ENCODE results near the gene ANKRD45. TPM values are rescaled to one million over a fixed set of nuclear protein-coding genes. Genes with fewer than 3 reads are reported as not detected.
"Not testable (repeated sequence)": the region's sequence is repeated elsewhere in the genome, so short reads cannot be mapped to it uniquely, and the experiment has no call there.

ANKRD45 gene
- total RNA-seq: not detected in 2 replicates

DNA sequence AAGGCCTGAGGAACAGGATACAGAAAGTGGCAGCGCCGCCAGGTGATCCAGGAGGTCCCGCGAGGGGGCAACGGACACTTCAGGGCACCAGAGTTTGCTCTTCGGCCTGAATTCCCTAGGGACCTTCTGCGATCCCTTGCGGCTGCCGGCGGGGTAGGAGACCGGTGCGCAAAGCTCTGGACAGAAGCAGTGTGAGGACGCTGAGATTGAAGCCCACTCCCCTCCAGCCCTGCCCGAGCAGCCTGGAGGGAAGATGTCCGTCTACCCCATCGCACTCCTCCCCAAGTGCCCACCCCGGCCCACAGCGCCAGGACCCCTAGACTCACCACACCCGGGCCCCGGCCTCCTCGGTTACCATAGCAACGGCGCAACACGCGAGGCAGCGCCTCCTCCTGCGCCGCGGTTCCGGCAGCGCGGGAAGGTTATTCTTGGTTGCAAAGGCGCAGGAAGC is at the start of gene ANKRD45:
Gene ANKRD45 (minus strand): TSS at position 361 of the 451 bp plus-strand sequence. CDS start 10,433 bp downstream, outside the sequence.
- H3K27me3 Mint-ChIP-seq (ENCODE audit: low read depth): peaks cover 24% of the 10 kb centered on the region
- intact Hi-C loops (cut with micrococcal nuclease): no loop called here
- DNase-seq (ENCODE audit: low spot score): no peak
- H3K4me1 Mint-ChIP-seq (ENCODE audit: low read depth): peaks cover 3% of the 10 kb centered on the region
- H3K27ac Mint-ChIP-seq: no peak within 1 kb of the TSS
- H3K9me3 Mint-ChIP-seq: no peaks in the 10 kb centered on the region
- H3K4me3 Mint-ChIP-seq (ENCODE audit: low read depth): no peak within 1 kb of the TSS
- no peaks in the 10 kb centered on the region for H3K36me3 Mint-ChIP-seq (ENCODE audit: low read depth)

- DNase-seq (ENCODE audit: low spot score): no peak
- intact Hi-C loops (cut with micrococcal nuclease): no loop called here
- H3K9me3 Mint-ChIP-seq: peaks cover 9% of the 10 kb centered on the region
- peaks cover 29% of the 10 kb centered on the region for H3K4me1 Mint-ChIP-seq (ENCODE audit: low read depth)
- H3K36me3 Mint-ChIP-seq (ENCODE audit: low read depth): peaks cover 31% of the 10 kb centered on the region
- no peaks in the 10 kb centered on the region for H3K27me3 Mint-ChIP-seq (ENCODE audit: low read depth)
- no peak overlapping the region for H3K27ac Mint-ChIP-seq
- H3K4me3 Mint-ChIP-seq (ENCODE audit: low read depth): no peak overlapping the region
Measured at GRCh38 chr1:173717238-173717637, 47.6 kb upstream of the ANKRD45 start.

DNA sequence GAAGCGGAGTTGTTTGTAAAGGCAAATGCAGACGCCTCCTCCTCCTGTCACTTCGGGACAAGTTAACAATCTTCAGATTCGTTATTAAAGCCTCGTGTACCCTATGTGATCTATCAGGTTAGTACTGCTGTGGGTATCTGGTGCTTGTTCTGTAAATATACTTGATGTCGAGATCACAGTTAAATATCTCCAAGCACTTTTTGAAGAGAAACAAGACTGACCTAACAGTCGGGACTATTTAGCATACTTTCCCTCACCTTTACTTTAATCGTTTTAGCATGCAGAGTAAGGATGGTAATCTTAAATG is 45.8 kb upstream of the ANKRD45 start:
- H3K27ac Mint-ChIP-seq: peak overlapping the region; percentile 94
- H3K9me3 Mint-ChIP-seq: peaks cover 9% of the 10 kb centered on the region
- peaks cover 16% of the 10 kb centered on the region for H3K36me3 Mint-ChIP-seq (ENCODE audit: low read depth)
- DNase-seq (ENCODE audit: low spot score): no peak
- H3K4me3 Mint-ChIP-seq (ENCODE audit: low read depth): peak overlapping the region; percentile 97
- intact Hi-C loops (cut with micrococcal nuclease): loop anchor here (1.0 kb wide), 2 partner anchors 238 to 284 kb away; partner anchors contain the start of gene PRDX6
- H3K27me3 Mint-ChIP-seq (ENCODE audit: low read depth): peaks cover 10% of the 10 kb centered on the region
- H3K4me1 Mint-ChIP-seq (ENCODE audit: low read depth): peaks cover 22% of the 10 kb centered on the region

DNA sequence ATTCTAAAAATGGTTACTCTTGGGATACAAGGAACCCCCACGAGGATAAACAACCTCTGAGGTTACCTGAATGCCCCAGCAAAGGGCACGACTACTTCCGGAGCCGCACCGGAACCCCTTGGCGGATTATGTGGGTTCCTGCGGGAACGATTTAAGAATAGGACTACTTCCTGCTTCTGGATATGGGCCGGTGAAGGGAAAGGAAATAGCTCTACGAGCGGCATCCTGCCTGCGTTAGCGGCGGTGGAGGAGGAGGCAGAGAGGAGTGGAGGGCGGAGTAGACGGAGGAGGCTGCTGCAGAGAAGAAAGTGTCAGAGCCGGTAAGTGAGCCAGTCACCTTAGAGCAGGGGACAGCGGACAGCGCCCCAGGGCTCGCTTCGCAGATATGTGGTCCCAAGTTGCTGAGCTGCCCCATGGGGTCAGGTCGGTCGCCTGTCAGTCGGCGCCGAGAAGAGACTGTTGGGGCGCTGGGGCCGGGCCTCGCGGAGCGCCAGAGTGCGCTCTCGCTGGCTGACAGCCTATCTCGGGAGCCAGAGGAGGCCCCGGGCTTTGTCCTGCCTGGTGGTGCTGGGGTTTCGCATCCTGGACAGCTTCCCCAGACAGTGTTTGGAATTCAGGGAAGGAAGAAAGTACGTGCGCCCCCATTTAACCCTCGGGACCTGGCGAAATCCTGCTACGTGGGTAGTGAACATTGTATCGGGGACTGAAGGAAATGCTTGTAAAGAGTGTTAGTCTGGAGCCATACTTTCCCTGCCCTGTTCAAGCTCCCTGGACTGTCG is 45.3 kb upstream of the ANKRD45 start, which contains the start of gene KLHL20:
Gene KLHL20 (plus strand): TSS at position 223 of the 779 bp plus-strand sequence. CDS start 1,063 bp downstream, outside the sequence.
- Mint-ChIP-seq H3K27ac (peak within 1 kb of the TSS; percentile 94), H3K36me3 (ENCODE audit: low read depth) (peaks cover 12% of the 10 kb centered on the region), H3K4me3 (ENCODE audit: low read depth) (peak within 1 kb of the TSS; percentile 97), H3K4me1 (ENCODE audit: low read depth) (peaks cover 18% of the 10 kb centered on the region), H3K27me3 (ENCODE audit: low read depth) (peaks cover 14% of the 10 kb centered on the region), H3K9me3 (peaks cover 9% of the 10 kb centered on the region)
- DNase-seq (ENCODE audit: low spot score): peak; percentile 83
- intact Hi-C loops (cut with micrococcal nuclease): loop anchor here (1.0 to 5.0 kb wide), 4 partner anchors 109 to 442 kb away; partner anchors contain the start of genes CENPL, DARS2, PRDX6 and RABGAP1L

DNA sequence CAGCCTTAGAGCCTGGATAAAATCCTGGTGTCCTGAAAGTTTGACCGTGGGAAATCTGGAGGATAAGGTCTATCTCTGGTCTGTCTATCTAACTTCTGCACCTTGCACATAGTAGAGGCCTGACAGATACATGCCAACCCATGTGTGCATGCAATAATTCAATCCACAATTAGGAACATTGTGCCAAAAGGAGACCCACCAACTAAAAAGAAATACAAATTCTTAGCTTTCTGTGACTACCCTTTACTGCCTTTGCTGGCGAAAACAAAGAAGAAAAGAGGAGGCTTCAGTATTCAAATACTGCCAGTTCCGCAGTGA is 44.7 kb upstream of the ANKRD45 start:
- Mint-ChIP-seq H3K4me1 (ENCODE audit: low read depth) (peaks cover 18% of the 10 kb centered on the region), H3K9me3 (peaks cover 9% of the 10 kb centered on the region), H3K27me3 (ENCODE audit: low read depth) (peaks cover 16% of the 10 kb centered on the region), H3K36me3 (ENCODE audit: low read depth) (peaks cover 12% of the 10 kb centered on the region), H3K4me3 (ENCODE audit: low read depth) (peak overlapping the region; percentile 97), H3K27ac (peak overlapping the region; percentile 94)
- intact Hi-C loops (cut with micrococcal nuclease): loop anchor here (1.0 to 5.0 kb wide), 2 partner anchors 110 to 443 kb away; partner anchors contain the start of genes CENPL, DARS2 and RABGAP1L
- no peak for DNase-seq (ENCODE audit: low spot score)

GRCh38 chr1:173708787-173709186 is 39.1 kb upstream of the ANKRD45 start:
- Mint-ChIP-seq H3K27me3 (ENCODE audit: low read depth) (peaks cover 29% of the 10 kb centered on the region), H3K4me1 (ENCODE audit: low read depth) (peaks cover 1% of the 10 kb centered on the region), H3K9me3 (peaks cover 7% of the 10 kb centered on the region), H3K4me3 (ENCODE audit: low read depth) (no peak overlapping the region), H3K36me3 (ENCODE audit: low read depth) (no peaks in the 10 kb centered on the region), H3K27ac (no peak overlapping the region)
- intact Hi-C loops (cut with micrococcal nuclease): no loop called here
- DNase-seq (ENCODE audit: low spot score): no peak

DNA sequence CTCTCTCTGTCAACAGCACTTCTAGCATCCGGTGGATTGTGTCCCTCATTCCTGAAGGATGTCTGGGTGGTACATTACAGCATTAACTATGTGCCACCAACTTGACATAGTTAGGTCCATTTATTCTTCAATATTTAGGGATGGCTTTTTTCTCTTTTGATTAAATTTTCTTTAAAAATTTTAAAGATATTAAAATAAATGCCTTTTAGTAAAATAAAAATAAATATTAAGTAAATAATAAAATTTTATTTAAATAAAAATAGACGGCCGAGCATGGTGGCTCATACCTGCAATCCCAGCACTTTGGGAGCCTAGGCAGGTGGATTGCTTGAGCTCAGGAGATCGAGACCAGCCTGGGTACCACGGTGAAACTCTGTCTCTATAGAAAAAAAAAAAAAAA is 35.5 kb upstream of the ANKRD45 start:
- H3K4me1 Mint-ChIP-seq (ENCODE audit: low read depth): no peaks in the 10 kb centered on the region
- intact Hi-C loops (cut with micrococcal nuclease): no loop called here
- no peaks in the 10 kb centered on the region for H3K36me3 Mint-ChIP-seq (ENCODE audit: low read depth)
- H3K27ac Mint-ChIP-seq: no peak overlapping the region
- peaks cover 19% of the 10 kb centered on the region for H3K27me3 Mint-ChIP-seq (ENCODE audit: low read depth)
- DNase-seq (ENCODE audit: low spot score): no peak
- H3K4me3 Mint-ChIP-seq (ENCODE audit: low read depth): no peak overlapping the region
- no peaks in the 10 kb centered on the region for H3K9me3 Mint-ChIP-seq

DNA sequence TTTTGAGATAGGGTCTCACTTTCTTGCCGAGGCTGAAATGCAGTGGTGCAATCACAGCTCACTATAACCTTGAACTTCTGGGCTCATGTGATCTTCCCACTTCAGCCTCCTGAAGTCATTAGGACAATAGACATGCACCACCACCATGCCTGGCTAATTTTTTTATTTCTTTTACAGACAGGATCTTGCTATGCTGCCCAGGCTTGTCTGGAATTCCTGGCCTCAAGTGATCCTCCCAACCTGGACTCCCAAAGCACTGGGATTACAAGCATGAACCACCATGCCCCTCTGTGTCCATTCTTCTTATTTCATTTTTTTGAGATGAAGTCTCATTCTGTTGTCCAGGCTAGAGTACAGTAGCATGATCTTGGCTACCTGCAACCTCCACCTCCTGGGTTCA is 33.1 kb upstream of the ANKRD45 start:
- DNase-seq (ENCODE audit: low spot score): no peak
- no peaks in the 10 kb centered on the region for H3K9me3 Mint-ChIP-seq
- H3K36me3 Mint-ChIP-seq (ENCODE audit: low read depth): no peaks in the 10 kb centered on the region
- H3K27me3 Mint-ChIP-seq (ENCODE audit: low read depth): peaks cover 20% of the 10 kb centered on the region
- H3K27ac Mint-ChIP-seq: no peak overlapping the region
- H3K4me1 Mint-ChIP-seq (ENCODE audit: low read depth): no peaks in the 10 kb centered on the region
- intact Hi-C loops (cut with micrococcal nuclease): no loop called here
- no peak overlapping the region for H3K4me3 Mint-ChIP-seq (ENCODE audit: low read depth)

DNA sequence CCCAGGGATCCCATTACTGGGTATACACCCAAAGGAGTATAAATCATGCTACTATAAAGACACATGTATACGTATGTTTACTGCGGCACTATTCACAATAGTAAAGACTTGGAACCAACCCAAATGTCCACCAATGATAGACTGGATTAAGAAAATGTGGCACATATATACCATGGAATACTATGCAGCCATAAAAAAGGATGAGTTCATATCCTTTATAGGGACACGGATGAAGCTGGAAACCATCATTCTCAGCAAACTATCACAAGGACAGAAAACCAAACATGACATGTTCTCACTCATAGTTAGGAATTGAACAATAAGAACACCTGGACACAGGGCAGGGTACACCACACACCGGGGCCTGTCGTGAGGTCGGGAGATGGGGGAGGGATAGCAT is 31.6 kb upstream of the ANKRD45 start:
- H3K36me3 Mint-ChIP-seq (ENCODE audit: low read depth); H3K9me3 Mint-ChIP-seq: not testable (repeated sequence)

GRCh38 chr1:173693238-173693637 is 23.6 kb upstream of the ANKRD45 start:
- H3K4me1 Mint-ChIP-seq (ENCODE audit: low read depth): peaks cover 1% of the 10 kb centered on the region
- DNase-seq (ENCODE audit: low spot score): no peak
- no peaks in the 10 kb centered on the region for H3K9me3 Mint-ChIP-seq
- H3K27ac Mint-ChIP-seq: no peak overlapping the region
- no peaks in the 10 kb centered on the region for H3K36me3 Mint-ChIP-seq (ENCODE audit: low read depth)
- no peak overlapping the region for H3K4me3 Mint-ChIP-seq (ENCODE audit: low read depth)
- H3K27me3 Mint-ChIP-seq (ENCODE audit: low read depth): peaks cover 16% of the 10 kb centered on the region
- intact Hi-C loops (cut with micrococcal nuclease): no loop called here

More for the DNA sequence above, 31.6 kb upstream of the ANKRD45 start:
- H3K4me1 Mint-ChIP-seq (ENCODE audit: low read depth); DNase-seq (ENCODE audit: low spot score); intact Hi-C loops (cut with micrococcal nuclease); H3K27ac Mint-ChIP-seq; H3K4me3 Mint-ChIP-seq (ENCODE audit: low read depth): not testable (repeated sequence)
- peaks cover 25% of the 10 kb centered on the region for H3K27me3 Mint-ChIP-seq (ENCODE audit: low read depth)

DNA sequence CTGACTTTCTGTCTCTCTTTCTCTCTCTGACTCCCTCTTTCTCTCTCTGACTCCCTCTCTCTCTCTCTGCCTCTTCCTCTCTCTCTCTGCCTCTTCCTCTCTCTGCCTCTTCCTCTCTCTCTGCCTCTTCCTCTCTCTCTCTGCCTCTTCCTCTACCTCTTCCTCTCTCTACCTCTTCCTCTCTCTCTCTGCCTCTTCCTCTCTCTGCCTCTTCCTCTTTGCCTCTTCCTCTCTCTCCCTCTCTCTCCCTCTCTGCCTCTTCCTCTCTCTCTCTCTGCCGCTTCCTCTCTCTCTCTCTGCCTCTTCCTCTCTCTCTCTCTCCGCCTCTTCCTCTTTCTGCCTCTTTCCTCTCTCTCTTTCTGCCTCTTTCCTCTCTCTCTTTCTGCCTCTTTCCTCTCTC is 18.6 kb upstream of the ANKRD45 start:
- Mint-ChIP-seq H3K9me3 (no peaks in the 10 kb centered on the region), H3K27ac (no peak overlapping the region), H3K4me3 (ENCODE audit: low read depth) (no peak overlapping the region), H3K36me3 (ENCODE audit: low read depth) (no peaks in the 10 kb centered on the region), H3K27me3 (ENCODE audit: low read depth) (peaks cover 9% of the 10 kb centered on the region), H3K4me1 (ENCODE audit: low read depth) (peaks cover 1% of the 10 kb centered on the region)
- intact Hi-C loops (cut with micrococcal nuclease): no loop called here
- no peak for DNase-seq (ENCODE audit: low spot score)

- intact Hi-C loops (cut with micrococcal nuclease); DNase-seq (ENCODE audit: low spot score); H3K27me3 Mint-ChIP-seq (ENCODE audit: low read depth): not testable (repeated sequence)
Measured at GRCh38 chr1:173685121-173685520, 15.5 kb upstream of the ANKRD45 start.

DNA sequence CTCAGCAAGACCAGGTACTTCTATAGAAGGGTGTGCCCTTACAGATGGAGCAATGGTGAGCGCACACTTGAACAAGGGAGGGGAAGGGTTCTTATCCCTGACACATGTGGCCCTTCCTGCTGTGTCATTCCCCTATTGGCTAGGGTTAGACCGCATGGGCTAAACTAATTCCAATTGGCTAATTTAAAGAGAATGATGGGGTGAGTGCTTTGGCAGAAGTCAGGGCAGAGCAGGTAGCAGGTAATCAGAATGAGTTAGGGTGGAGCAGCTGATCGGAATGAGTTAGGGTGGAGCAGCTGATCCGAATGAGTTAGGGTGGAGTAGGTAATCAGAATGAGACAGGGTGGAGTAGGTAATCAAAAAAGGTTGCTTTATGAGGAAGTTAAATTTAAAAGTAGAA is 14.2 kb upstream of the ANKRD45 start:
- H3K36me3 Mint-ChIP-seq (ENCODE audit: low read depth); H3K27ac Mint-ChIP-seq; H3K4me1 Mint-ChIP-seq (ENCODE audit: low read depth); H3K9me3 Mint-ChIP-seq; DNase-seq (ENCODE audit: low spot score); H3K4me3 Mint-ChIP-seq (ENCODE audit: low read depth); intact Hi-C loops (cut with micrococcal nuclease); H3K27me3 Mint-ChIP-seq (ENCODE audit: low read depth): not testable (repeated sequence)

More at GRCh38 chr1:173685121-173685520, 15.5 kb upstream of the ANKRD45 start:
- not testable (repeated sequence) for H3K4me3 Mint-ChIP-seq (ENCODE audit: low read depth); H3K4me1 Mint-ChIP-seq (ENCODE audit: low read depth); H3K36me3 Mint-ChIP-seq (ENCODE audit: low read depth); H3K27ac Mint-ChIP-seq; H3K9me3 Mint-ChIP-seq
